PFSK-1 (cell line): ENCODE measurements around the gene CTDSPL.

ENCODE experiments used
- POLR2AphosphoS5 ChIP-seq: IDR thresholded peaks from 2 replicates; pipeline ENCODE4 v1.6.1; 2012; ENCODE audit warnings: low read depth, mild to moderate bottlenecking, control low read depth, low read length, moderate library complexity
- TF ChIP-seq, protein P1 (sequence below), 2 experiments: IDR thresholded peaks; 2 replicates each; pipeline versions ENCODE4 v1.6.1 to v1.8.0; 2011 to 2012; ENCODE audit warnings: low read depth in 2 of 2, low read length in 2 of 2, control low read depth in 1 of 2, inconsistent platforms in 1 of 2, mild to moderate bottlenecking in 1 of 2, moderate library complexity in 1 of 2; ENCODE audit not compliant: insufficient read depth in 1 of 2

- TF ChIP-seq, protein P1, sequence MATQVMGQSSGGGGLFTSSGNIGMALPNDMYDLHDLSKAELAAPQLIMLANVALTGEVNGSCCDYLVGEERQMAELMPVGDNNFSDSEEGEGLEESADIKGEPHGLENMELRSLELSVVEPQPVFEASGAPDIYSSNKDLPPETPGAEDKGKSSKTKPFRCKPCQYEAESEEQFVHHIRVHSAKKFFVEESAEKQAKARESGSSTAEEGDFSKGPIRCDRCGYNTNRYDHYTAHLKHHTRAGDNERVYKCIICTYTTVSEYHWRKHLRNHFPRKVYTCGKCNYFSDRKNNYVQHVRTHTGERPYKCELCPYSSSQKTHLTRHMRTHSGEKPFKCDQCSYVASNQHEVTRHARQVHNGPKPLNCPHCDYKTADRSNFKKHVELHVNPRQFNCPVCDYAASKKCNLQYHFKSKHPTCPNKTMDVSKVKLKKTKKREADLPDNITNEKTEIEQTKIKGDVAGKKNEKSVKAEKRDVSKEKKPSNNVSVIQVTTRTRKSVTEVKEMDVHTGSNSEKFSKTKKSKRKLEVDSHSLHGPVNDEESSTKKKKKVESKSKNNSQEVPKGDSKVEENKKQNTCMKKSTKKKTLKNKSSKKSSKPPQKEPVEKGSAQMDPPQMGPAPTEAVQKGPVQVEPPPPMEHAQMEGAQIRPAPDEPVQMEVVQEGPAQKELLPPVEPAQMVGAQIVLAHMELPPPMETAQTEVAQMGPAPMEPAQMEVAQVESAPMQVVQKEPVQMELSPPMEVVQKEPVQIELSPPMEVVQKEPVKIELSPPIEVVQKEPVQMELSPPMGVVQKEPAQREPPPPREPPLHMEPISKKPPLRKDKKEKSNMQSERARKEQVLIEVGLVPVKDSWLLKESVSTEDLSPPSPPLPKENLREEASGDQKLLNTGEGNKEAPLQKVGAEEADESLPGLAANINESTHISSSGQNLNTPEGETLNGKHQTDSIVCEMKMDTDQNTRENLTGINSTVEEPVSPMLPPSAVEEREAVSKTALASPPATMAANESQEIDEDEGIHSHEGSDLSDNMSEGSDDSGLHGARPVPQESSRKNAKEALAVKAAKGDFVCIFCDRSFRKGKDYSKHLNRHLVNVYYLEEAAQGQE (IDR thresholded peaks at IDR 0.05; ENCODE audit: insufficient read depth in 1 of 2, low read depth in 2 of 2, low read length in 2 of 2) = no peak
- no peak for TF ChIP-seq POLR2AphosphoS5
Measured at GRCh38 chr3:37956723-37957538, 95.3 kb downstream of the CTDSPL start.
